KMS-11 (cell line): Measurements from ENCODE around the gene ZFPL1.

Source experiments
- H2AFZ ChIP-seq: fragments of 200-600 bp; sonication (generic); 2 replicates; pipeline ENCODE4 v1.6.1; 2016; ENCODE audit warnings: antibody characterized with exemption, mixed run types, low read depth
- H3K27ac ChIP-seq: fragments of 200-600 bp; sonication (generic); 2 replicates; pipeline ENCODE4 v1.6.1; 2016; ENCODE audit warnings: mild to moderate bottlenecking, mixed run types
- H3K27me3 ChIP-seq: fragments of 200-600 bp; sonication (generic); 2 replicates; pipeline ENCODE4 v1.6.1; 2017; ENCODE audit warnings: mild to moderate bottlenecking, low read depth, mixed run types, moderate library complexity; ENCODE audit not compliant: insufficient read depth
- H3K36me3 ChIP-seq: fragments of 200-600 bp; sonication (generic); 2 replicates; pipeline ENCODE4 v1.6.1; 2017; ENCODE audit warnings: mild to moderate bottlenecking, mixed run types; ENCODE audit not compliant: insufficient read depth
- H3K4me1 ChIP-seq: fragments of 200-600 bp; sonication (generic); 2 replicates; pipeline ENCODE4 v1.6.1; 2016; ENCODE audit warnings: mild to moderate bottlenecking, low read depth, mixed run types; ENCODE audit not compliant: poor library complexity, severe bottlenecking
- H3K4me2 ChIP-seq: fragments of 200-600 bp; sonication (generic); 2 replicates; pipeline ENCODE4 v1.7.0; 2016; ENCODE audit warnings: mild to moderate bottlenecking, mixed run types
- H3K4me3 ChIP-seq: fragments of 200-600 bp; sonication (generic); IDR thresholded peaks from 2 replicates; pipeline ENCODE4 v1.6.1; 2017; ENCODE audit warnings: low read depth, low read length, mixed read lengths; ENCODE audit not compliant: insufficient read depth
- H3K79me2 ChIP-seq: fragments of 200-600 bp; sonication (generic); 2 replicates; pipeline ENCODE4 v1.6.1; 2016; ENCODE audit warnings: low read depth, mixed run types; ENCODE audit not compliant: insufficient read depth
- H3K9ac ChIP-seq: fragments of 200-600 bp; sonication (generic); 2 replicates; pipeline ENCODE4 v1.6.1; 2016; ENCODE audit warnings: mild to moderate bottlenecking, mixed run types
- H4K20me1 ChIP-seq: fragments of 200-600 bp; sonication (generic); 2 replicates; pipeline ENCODE4 v1.6.1; 2016; ENCODE audit warnings: mild to moderate bottlenecking, mixed run types; ENCODE audit not compliant: insufficient read depth
- TF ChIP-seq, protein P1 (sequence below): fragments of 200-600 bp; sonication (generic); conservative IDR thresholded peaks from 2 replicates; pipeline ENCODE4 v1.6.1; 2017; ENCODE audit warnings: low read depth, mild to moderate bottlenecking, antibody characterized with exemption, low read length, moderate library complexity, mixed read lengths

ZFPL1 gene

GRCh38 chr11:65045061-65045460, 39.0 kb upstream of the ZFPL1 start:
- H3K4me2 ChIP-seq, result no peak overlapping the region
- no peak overlapping the region for H3K9ac ChIP-seq
- TF ChIP-seq, protein P1, sequence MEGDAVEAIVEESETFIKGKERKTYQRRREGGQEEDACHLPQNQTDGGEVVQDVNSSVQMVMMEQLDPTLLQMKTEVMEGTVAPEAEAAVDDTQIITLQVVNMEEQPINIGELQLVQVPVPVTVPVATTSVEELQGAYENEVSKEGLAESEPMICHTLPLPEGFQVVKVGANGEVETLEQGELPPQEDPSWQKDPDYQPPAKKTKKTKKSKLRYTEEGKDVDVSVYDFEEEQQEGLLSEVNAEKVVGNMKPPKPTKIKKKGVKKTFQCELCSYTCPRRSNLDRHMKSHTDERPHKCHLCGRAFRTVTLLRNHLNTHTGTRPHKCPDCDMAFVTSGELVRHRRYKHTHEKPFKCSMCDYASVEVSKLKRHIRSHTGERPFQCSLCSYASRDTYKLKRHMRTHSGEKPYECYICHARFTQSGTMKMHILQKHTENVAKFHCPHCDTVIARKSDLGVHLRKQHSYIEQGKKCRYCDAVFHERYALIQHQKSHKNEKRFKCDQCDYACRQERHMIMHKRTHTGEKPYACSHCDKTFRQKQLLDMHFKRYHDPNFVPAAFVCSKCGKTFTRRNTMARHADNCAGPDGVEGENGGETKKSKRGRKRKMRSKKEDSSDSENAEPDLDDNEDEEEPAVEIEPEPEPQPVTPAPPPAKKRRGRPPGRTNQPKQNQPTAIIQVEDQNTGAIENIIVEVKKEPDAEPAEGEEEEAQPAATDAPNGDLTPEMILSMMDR, result no peak
- H3K27ac ChIP-seq, result no peak overlapping the region
- no peaks in the 10 kb centered on the region for H3K27me3 ChIP-seq
- H3K36me3 ChIP-seq, result no peaks in the 10 kb centered on the region
- H3K79me2 ChIP-seq, result peaks cover 13% of the 10 kb centered on the region
- no peak overlapping the region for H2AFZ ChIP-seq
- no peaks in the 10 kb centered on the region for H4K20me1 ChIP-seq
- H3K4me1 ChIP-seq, result peaks cover 25% of the 10 kb centered on the region
- no peak overlapping the region for H3K4me3 ChIP-seq

GRCh38 chr11:65045728-65046127, 38.3 kb upstream of the ZFPL1 start:
- Histone ChIP-seq H3K36me3 (no peaks in the 10 kb centered on the region), H3K27ac (no peak overlapping the region), H2AFZ (no peak overlapping the region), H3K4me3 (no peak overlapping the region), H3K4me2 (no peak overlapping the region), H3K4me1 (peaks cover 23% of the 10 kb centered on the region), H3K79me2 (peaks cover 13% of the 10 kb centered on the region), H3K9ac (no peak overlapping the region), H4K20me1 (no peaks in the 10 kb centered on the region), H3K27me3 (no peaks in the 10 kb centered on the region)
- TF ChIP-seq, protein P1, result no peak

DNA sequence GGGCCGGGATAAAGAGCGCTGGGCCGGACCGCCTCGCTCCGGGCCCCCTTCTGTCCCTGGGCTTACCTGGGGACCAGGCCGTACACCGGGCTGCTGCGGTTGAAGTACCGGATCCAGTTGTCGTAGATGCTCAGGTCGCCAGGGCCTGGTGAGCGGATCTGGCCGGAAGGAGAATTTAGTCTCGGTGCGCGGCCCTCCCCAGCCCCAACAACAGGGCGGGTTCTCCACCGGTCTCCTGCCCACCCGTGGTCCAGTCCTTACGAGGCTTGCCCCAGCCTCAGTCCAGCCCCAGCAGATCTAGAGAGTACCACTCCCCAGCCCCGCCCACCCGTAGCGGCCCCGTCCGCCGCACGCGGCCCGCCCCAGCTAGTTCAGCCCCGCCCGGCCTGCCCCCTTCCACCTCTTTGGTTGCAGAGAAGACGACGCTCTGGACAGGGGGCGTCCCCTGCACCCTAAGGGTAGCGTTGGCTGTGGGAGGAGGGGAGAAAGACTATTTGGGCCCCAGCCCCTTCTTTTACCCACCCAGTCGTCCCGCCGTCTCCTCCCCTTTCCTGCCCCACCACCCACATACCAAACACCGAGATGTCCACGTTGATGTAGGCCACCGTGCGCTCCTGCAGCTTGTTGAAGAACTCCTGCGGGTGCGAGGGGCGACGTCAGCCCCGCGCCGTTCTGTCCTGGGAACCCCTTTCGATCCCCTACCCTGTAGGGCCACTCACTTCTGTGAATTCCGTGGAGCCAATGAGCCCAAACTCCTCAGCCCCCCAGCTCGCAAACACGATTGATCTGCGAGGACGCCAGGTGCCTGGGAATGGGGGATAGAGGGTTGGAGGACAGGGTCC, 36.2 kb upstream of the ZFPL1 start:
- no peak overlapping the region for H3K4me3 ChIP-seq
- no peaks in the 10 kb centered on the region for H3K27me3 ChIP-seq
- H3K36me3 ChIP-seq, result no peaks in the 10 kb centered on the region
- no peak overlapping the region for H3K4me2 ChIP-seq
- no peak overlapping the region for H2AFZ ChIP-seq
- peaks cover 2% of the 10 kb centered on the region for H3K79me2 ChIP-seq
- peaks cover 27% of the 10 kb centered on the region for H3K4me1 ChIP-seq
- no peaks in the 10 kb centered on the region for H4K20me1 ChIP-seq
- no peak overlapping the region for H3K9ac ChIP-seq
- no peak overlapping the region for H3K27ac ChIP-seq
- TF ChIP-seq, protein P1, result no peak

GRCh38 chr11:65051398-65051858, 32.6 kb upstream of the ZFPL1 start:
- TF ChIP-seq, protein P1, result no peak
- Histone ChIP-seq H3K4me2 (no peak overlapping the region), H3K27me3 (no peaks in the 10 kb centered on the region), H3K36me3 (no peaks in the 10 kb centered on the region), H3K27ac (no peak overlapping the region), H2AFZ (no peak overlapping the region), H3K9ac (no peak overlapping the region), H4K20me1 (no peaks in the 10 kb centered on the region), H3K79me2 (no peaks in the 10 kb centered on the region), H3K4me3 (no peak overlapping the region), H3K4me1 (peaks cover 28% of the 10 kb centered on the region)
